Activated naive CD4-positive, alpha-beta T cell treated with anti-CD3 and anti-CD28 coated beads, Interleukin-2, amount 10 ng/mL, durations not matched to agents 7 days and 5 days (primary cell): ENCODE measurements around the gene GABRQ.

Source experiments
- CTCF ChIA-PET: fragments of 350-600 bp; sonication (Branson Sonifier 250); formaldehyde crosslinking; loops from one replicate; lab custom pipeline; 2021; ENCODE audit warnings: antibody characterized with exemption; lab: Charles Lee
- DNase-seq: peaks from one replicate; pipeline ENCODE4 v3.0.0-alpha.2; 2020
- H3K27ac Mint-ChIP-seq: one replicate; pipeline ENCODE4 v1.8.0; 2021; ENCODE audit warnings: mild to moderate bottlenecking, moderate library complexity, mixed read lengths
- H3K27me3 Mint-ChIP-seq: one replicate; pipeline ENCODE4 v1.8.0; 2021; ENCODE audit warnings: mild to moderate bottlenecking, mixed read lengths
- H3K36me3 Mint-ChIP-seq: one replicate; pipeline ENCODE4 v1.8.0; 2021; ENCODE audit warnings: mixed read lengths
- H3K4me1 Mint-ChIP-seq: one replicate; pipeline ENCODE4 v1.8.0; 2021; ENCODE audit warnings: mixed read lengths
- H3K4me3 Mint-ChIP-seq: one replicate; pipeline ENCODE4 v1.8.0; 2021; ENCODE audit warnings: mild to moderate bottlenecking, moderate library complexity, mixed read lengths
- H3K9me3 Mint-ChIP-seq: one replicate; pipeline ENCODE4 v1.8.0; 2021; ENCODE audit warnings: mixed read lengths

Gene GABRQ

DNA sequence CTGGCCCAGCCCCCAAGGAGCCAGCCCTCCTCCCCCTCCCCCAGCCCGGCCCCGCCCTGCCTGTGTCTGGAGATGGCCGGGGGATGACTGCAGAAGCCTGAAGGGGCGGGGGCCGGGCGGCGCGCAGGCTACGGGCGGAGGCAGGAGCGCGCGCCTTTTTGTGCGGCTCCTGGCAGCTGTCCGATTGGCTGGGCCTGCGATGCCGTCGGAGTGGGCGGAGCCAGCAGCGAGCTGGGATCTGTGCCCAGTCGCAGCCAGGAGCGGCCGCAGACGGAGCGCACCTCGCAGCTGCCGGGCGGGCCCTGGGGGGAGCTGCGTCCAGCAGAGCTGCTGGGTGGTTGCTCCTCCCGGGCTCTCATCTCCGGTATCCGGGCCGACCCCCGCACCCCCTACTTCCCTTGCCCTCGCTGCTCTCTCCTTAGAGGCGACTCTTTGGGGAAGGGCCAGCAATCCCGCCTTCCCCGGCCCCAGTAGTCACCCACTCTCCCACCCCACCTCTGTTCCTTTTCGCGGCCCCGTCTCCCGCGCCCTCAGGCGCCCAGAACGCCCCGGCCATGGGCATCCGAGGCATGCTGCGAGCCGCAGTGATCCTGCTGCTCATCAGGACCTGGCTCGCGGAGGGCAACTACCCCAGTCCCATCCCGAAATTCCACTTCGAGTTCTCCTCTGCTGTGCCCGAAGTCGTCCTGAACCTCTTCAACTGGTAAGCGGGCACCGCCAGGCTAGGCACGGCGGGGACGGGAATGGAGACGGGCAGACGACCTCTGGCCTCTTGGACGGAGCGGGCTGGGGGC lies at the start of gene GABRQ:
TSS of gene GABRQ (plus strand) at position 247 of the 794 bp plus-strand sequence. CDS start at position 555, 308 bp downstream.
- H3K36me3 Mint-ChIP-seq: no peaks in the 10 kb centered on the region
- H3K4me3 Mint-ChIP-seq: no peak within 1 kb of the TSS
- no peak within 1 kb of the TSS for H3K27ac Mint-ChIP-seq
- H3K9me3 Mint-ChIP-seq: no peaks in the 10 kb centered on the region
- CTCF ChIA-PET: no interaction called here
- DNase-seq: peak; percentile 20
- no peaks in the 10 kb centered on the region for H3K4me1 Mint-ChIP-seq
- H3K27me3 Mint-ChIP-seq: peaks cover 49% of the 10 kb centered on the region

DNA sequence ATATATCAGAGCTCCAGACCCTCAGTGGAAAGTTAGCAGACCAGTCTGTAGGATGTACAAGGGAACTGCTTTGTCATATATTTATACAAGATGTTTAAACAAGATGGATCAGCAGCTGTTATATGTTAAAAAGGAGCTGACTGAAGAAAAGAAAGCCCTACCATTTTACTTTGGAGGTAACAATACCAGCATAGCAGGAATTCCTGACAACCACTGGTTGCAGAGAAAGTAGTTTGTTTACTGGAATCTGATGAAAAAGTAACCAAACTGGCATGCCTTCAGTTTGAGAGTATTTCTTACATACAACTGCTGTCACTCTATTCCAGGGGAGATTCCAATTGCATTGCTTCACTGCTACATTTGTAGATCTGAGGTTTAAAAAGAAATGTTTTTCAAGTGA lies 49.5 kb upstream of the GABRQ start:
- no peaks in the 10 kb centered on the region for H3K4me1 Mint-ChIP-seq
- no peaks in the 10 kb centered on the region for H3K27me3 Mint-ChIP-seq
- H3K4me3 Mint-ChIP-seq: no peak overlapping the region
- H3K9me3 Mint-ChIP-seq: peaks cover 2% of the 10 kb centered on the region
- H3K36me3 Mint-ChIP-seq: no peaks in the 10 kb centered on the region
- no peak for DNase-seq
- CTCF ChIA-PET: no interaction called here
- no peak overlapping the region for H3K27ac Mint-ChIP-seq

DNA sequence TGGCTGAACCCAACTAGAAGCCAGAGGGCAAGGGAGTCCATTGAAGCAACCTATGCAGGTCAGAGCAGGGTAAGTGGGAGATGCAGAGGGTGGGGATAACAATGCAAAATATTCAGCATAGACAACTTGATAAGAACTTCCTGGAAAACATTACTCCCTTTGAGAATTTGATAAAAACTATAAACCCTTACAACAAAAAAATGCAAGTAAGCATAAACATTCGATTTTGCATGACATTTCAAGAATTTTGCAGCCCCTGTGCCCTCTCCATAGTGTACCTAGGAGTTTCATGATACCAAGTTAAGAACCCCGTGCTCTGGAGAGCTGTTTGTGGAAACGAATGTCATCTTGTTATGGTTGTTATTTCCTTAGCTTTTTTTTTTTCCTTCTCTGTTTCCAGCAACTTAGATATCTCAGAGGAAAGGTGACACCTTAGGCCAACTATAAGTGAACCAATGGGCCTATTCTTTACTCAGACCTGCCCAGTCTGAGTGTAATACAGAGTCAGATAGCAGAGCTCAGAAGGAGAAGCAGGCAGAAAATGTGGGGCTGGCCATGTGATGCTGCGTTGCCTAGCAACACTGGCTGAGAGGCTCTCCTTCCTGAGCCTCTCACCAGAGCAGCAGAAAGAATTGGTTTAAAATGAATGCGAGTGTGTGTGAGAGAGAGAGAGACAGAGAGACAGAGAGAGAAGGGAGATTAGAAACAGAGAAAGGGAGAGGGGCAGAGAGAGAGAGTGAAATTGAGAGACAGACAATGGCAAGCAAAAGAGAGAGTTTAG lies 36.7 kb upstream of the GABRQ start:
- Mint-ChIP-seq H3K4me3 (no peak overlapping the region), H3K36me3 (no peaks in the 10 kb centered on the region), H3K9me3 (no peaks in the 10 kb centered on the region), H3K27ac (no peak overlapping the region), H3K4me1 (no peaks in the 10 kb centered on the region), H3K27me3 (no peaks in the 10 kb centered on the region)
- no peak for DNase-seq
- CTCF ChIA-PET: interaction anchor here (0.6 to 1.4 kb wide), 3 partner anchors 31 to 216 kb away, joined by 3 to 4 read pairs (median 3); no protein-coding TSS in a partner anchor

DNA sequence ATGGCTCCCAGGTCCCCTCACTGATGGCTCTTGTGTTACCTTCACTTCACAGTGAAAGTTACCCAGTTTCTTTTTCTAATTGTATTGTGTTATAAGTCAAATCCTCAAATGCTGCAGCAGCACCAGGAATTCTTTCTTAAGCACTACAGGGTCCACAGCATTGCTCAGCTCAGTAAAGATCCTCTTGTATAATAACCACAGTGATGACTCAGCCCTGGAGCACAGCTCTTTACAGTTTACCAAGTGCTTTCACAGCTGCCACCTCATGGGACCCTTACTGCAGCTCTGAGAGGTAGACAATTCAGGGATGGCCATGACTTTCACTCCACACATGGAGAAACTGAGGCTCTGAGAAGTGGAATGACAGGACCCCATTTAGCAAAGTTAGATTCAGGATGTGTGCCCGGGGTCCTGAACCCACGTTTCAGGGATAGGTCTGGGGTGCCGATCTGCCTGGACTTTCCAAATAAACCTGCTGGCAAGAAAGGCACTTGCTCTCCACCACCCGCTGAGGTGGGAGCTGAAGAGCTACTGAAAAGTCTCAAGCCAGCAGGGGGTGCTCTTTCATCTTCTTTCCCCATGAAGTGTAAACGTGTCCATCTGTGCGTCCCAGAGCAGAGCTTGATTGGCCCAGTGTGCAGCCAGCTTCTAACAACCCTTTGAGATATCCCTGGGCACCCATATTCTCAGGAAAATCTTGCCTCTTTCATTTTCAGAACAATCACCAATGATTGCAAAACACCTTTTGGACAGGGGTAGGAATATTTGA lies 35.7 kb upstream of the GABRQ start:
- Mint-ChIP-seq H3K27ac (no peak overlapping the region), H3K27me3 (no peaks in the 10 kb centered on the region), H3K4me1 (no peaks in the 10 kb centered on the region), H3K36me3 (no peaks in the 10 kb centered on the region), H3K9me3 (no peaks in the 10 kb centered on the region), H3K4me3 (no peak overlapping the region)
- DNase-seq: peak; percentile 20
- CTCF ChIA-PET: interaction anchor here (0.9 to 1.4 kb wide), 2 partner anchors 30 to 215 kb away, joined by 3 to 4 read pairs; no protein-coding TSS in a partner anchor

DNA sequence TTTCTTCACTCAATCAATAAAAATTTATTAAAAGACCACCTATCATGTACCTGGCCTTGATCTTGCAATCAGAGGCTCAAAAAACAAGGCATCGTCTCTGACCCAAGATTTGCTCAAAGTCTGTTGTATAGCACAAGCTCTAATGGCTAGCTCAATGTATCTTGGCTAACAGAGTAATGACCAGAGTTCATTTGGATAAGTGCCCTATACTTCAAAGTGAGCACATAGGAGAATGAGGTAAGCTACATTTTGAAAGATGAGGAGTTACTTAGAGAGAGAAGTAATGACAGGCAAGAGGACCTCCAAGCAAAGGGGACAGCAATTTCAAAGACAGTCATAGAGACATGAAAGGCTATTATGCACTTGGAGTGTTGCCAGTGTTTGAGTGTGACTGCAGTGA lies 22.9 kb upstream of the GABRQ start:
- no peak overlapping the region for H3K4me3 Mint-ChIP-seq
- no peaks in the 10 kb centered on the region for H3K36me3 Mint-ChIP-seq
- no peak for DNase-seq
- H3K4me1 Mint-ChIP-seq: no peaks in the 10 kb centered on the region
- CTCF ChIA-PET: no interaction called here
- H3K9me3 Mint-ChIP-seq: no peaks in the 10 kb centered on the region
- H3K27ac Mint-ChIP-seq: no peak overlapping the region
- no peaks in the 10 kb centered on the region for H3K27me3 Mint-ChIP-seq

DNA sequence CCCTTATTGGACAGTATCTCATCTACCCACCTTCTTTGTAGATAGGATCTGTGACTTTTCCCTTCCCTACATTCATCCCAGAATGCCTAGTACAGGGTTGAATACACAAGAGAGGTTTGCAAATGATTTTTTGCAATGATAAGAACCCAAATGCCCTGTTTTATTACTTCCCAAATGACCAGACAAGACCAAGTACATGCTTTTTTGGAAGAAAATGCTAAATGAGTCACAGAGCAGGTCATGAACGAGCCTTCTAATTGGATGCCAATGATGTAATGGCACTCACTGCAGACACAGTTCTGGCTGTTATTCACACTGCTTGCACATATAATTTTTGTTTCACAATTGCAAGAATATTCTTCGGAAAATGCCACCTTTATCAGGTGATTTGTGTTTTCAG lies 17.8 kb upstream of the GABRQ start:
- Mint-ChIP-seq H3K36me3 (no peaks in the 10 kb centered on the region), H3K9me3 (no peaks in the 10 kb centered on the region), H3K27me3 (no peaks in the 10 kb centered on the region), H3K4me3 (no peak overlapping the region), H3K4me1 (no peaks in the 10 kb centered on the region), H3K27ac (no peak overlapping the region)
- CTCF ChIA-PET: interaction anchor here (2.0 kb wide), 1 partner anchor 13 kb away, joined by 4 read pairs; no protein-coding TSS in a partner anchor
- DNase-seq: no peak

DNA sequence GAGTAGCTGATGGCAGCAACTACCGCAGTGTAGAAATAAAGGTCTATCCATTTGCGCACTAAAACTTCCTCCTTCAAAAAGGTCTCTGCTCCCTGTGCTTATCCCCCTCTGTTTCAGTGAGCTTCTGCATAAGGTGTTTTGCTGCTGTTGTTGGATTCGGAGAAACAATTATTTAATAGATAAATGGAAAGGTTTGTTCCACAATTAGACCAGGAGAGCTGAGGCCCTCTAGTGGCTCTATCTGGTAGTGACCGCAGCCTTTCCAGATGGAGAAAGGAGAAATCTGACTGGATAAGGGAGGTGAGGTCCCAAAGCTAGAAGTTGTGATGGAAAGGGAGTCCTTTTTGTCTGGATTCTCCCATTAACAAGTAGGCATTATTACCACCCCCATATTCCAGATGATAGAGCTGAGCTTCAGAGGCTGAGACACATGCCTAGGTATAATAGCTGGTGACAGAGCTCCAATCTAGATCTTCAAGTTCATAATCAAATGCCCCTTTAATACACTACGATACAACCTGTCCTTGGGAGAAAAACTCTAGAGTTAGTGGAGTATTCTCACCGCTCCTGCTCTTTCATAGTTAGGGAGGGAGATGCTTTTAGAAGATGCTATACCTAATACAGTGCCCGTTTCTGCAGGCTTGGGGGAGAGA lies 5.1 kb upstream of the GABRQ start:
- CTCF ChIA-PET: interaction anchor here (0.6 to 2.5 kb wide), 12 partner anchors 9 to 1861 kb away, joined by 3 to 9 read pairs (median 4); no protein-coding TSS in a partner anchor
- peak; percentile 47 for DNase-seq
- Mint-ChIP-seq H3K9me3 (no peaks in the 10 kb centered on the region), H3K4me3 (no peak overlapping the region), H3K36me3 (no peaks in the 10 kb centered on the region), H3K27ac (no peak overlapping the region), H3K4me1 (no peaks in the 10 kb centered on the region), H3K27me3 (peaks cover 22% of the 10 kb centered on the region)

DNA sequence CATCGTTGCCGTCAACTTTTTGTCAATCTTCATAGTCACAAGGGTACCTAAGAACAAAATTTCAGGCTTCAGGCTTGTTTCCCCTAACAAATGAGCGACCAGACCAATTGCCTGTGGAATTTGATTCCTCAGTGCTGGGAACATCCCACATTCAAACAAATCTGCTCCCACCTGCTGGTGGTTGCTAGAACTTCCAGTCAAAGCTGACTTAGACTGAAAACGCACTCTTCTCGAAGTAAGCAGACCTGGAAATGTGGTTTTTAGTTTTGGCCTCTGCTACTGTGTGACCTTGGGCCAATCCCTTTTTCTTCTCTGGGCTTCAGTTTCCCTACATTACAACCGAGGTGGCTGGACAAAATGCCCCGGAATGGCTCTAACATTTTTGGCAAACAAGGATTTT lies 1.8 kb upstream of the GABRQ start:
- Mint-ChIP-seq H3K4me1 (no peaks in the 10 kb centered on the region), H3K27ac (no peak overlapping the region), H3K9me3 (no peaks in the 10 kb centered on the region), H3K4me3 (no peak overlapping the region), H3K27me3 (peaks cover 49% of the 10 kb centered on the region), H3K36me3 (no peaks in the 10 kb centered on the region)
- DNase-seq: no peak
- CTCF ChIA-PET: no interaction called here

DNA sequence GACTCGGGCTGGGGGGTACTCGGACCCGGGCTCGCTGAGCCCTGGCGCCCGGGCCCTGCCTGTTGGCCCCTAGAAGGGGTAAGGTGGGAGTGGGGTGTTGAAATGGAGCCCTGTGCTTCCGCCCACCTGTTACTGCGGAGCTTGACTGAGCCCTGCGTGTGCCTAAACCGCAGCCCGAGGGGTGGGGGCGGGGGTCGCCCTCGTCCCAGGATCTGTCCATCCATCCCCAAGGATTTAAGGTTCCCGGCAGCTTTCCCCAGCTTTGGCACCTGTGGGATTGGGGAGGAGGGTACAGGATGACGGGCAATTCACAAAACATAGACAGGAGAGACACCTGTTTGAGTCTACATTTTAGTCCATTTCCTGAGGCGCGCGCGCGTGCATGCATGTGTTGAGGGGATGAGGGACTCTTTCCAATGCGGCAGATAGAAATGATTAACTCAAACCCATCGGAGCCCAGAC lies 779 bp downstream of the GABRQ start:
- CTCF ChIA-PET: no interaction called here
- Mint-ChIP-seq H3K27ac (no peak overlapping the region), H3K36me3 (no peaks in the 10 kb centered on the region), H3K4me1 (no peaks in the 10 kb centered on the region), H3K27me3 (peaks cover 49% of the 10 kb centered on the region), H3K9me3 (no peaks in the 10 kb centered on the region), H3K4me3 (no peak overlapping the region)
- DNase-seq: no peak

DNA sequence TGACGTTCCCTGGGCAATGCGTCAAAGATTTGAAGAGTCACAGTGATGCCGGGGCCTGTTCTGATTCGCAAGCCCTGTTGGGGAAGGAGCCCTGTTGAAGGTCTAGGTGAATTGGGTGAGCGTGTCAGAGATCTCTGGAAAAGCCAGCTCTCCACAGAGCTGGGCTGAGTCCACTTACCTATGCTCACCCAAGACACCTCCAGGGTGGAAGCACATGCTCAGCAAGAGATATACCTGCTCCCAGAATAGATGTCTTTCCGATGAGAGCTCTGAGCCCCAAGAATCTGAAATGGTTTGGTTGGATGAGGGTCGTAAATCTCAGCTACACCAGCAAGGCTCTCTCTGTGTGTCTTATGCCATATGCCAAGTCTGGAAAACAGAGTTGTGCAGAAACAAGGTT lies 1.7 kb downstream of the GABRQ start:
- no peak for DNase-seq
- Mint-ChIP-seq H3K9me3 (no peaks in the 10 kb centered on the region), H3K36me3 (no peaks in the 10 kb centered on the region), H3K4me3 (no peak overlapping the region), H3K4me1 (no peaks in the 10 kb centered on the region), H3K27me3 (peaks cover 49% of the 10 kb centered on the region), H3K27ac (no peak overlapping the region)
- CTCF ChIA-PET: no interaction called here

DNA sequence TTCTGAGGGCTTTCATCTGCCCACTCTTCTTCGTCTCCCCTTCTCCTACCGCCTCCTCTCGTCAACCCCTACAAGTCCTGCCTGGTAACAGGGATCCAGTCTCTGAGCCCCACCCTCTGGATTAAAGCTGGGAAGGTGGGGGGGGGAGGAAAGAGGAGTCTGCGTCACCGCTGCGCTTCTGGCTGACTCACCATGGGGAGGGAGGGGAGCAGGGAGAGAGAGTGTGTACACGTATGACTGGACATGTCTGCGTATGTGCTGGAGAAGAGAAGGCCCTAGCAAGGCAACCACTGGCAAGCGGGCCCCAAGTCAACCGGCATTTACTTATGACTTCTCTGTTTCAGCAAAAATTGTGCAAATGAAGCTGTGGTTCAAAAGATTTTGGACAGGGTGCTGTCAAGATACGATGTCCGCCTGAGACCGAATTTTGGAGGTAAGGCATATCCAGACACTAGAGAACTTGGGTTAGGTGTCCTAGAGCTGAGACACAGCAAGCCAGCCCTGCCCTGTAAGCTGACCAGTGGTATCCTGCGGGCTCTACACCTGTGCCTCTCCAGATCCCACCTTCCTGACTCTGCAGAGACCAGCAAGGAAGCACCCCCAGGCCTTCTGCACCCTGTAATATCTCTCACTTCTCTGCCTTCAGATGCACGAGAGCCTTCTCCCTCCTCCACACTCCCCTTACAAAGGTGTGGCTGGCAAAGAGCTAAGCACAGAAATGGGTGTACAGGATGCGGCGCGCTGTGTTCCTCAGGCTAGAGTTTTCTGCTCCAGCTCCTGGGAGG lies 2.5 kb downstream of the GABRQ start:
- H3K9me3 Mint-ChIP-seq: no peaks in the 10 kb centered on the region
- H3K4me1 Mint-ChIP-seq: no peaks in the 10 kb centered on the region
- H3K27me3 Mint-ChIP-seq: peaks cover 45% of the 10 kb centered on the region
- no peak overlapping the region for H3K4me3 Mint-ChIP-seq
- H3K36me3 Mint-ChIP-seq: no peaks in the 10 kb centered on the region
- DNase-seq: no peak
- no peak overlapping the region for H3K27ac Mint-ChIP-seq
- CTCF ChIA-PET: interaction anchor here (2.0 kb wide), 1 partner anchor 7 kb away, joined by 7 read pairs; no protein-coding TSS in a partner anchor

DNA sequence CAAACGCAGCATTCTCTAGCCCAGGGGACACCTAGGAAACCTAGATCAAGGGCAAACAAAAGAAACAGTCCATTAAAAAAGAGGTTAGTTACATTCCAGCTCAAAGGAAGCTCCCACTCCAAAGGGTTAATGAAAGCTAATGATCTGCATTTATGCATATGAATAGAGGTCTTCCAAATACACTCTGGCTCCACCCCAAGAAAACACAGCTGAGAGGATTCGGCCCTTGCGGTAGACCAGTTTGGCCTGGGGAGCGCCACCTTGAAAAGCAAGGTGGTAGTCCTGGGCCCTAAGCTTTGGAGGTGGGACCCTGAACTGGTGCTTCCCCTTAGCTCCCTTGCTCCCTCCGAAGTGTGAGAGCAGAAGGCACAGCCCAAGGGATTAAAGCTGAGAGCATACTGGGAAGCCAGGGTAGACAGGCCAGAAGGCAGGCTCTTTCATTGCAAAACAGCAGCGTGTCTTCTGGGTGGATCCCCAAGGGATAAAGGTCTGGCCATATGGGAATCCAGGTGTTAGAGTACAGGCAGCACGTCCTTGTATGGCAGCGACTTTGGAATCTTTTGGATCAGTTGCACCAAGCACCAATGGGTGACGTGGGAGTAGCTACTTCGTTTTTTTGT lies 3.7 kb downstream of the GABRQ start:
- H3K36me3 Mint-ChIP-seq: no peaks in the 10 kb centered on the region
- no peak overlapping the region for H3K4me3 Mint-ChIP-seq
- peaks cover 39% of the 10 kb centered on the region for H3K27me3 Mint-ChIP-seq
- H3K9me3 Mint-ChIP-seq: no peaks in the 10 kb centered on the region
- no peak for DNase-seq
- H3K27ac Mint-ChIP-seq: no peak overlapping the region
- H3K4me1 Mint-ChIP-seq: no peaks in the 10 kb centered on the region
- CTCF ChIA-PET: interaction anchor here (2.0 kb wide), 1 partner anchor 9 kb away, joined by 7 read pairs; no protein-coding TSS in a partner anchor
